ENCODE measurements around the gene MASP1. TPM values are rescaled to one million over a fixed set of nuclear protein-coding genes. Genes with fewer than 3 reads are reported as not detected.

MASP1 gene
- total RNA-seq, 2 experiments from 2014 or later = not detected

GRCh38 chr3:187196573-187197334 lies 94.8 kb downstream of the MASP1 start:
- peaks cover 5% of the 10 kb centered on the region for H3K4me1 Mint-ChIP-seq
- no peak overlapping the region for H3K4me3 Mint-ChIP-seq
- ATAC-seq (ENCODE audit: low read depth) (no peak), DNase-seq (no peak)
- POLR2A ChIA-PET = no interaction called here
- no peaks in the 10 kb centered on the region for H3K36me3 Mint-ChIP-seq
- no peak overlapping the region for H3K27ac Mint-ChIP-seq
- H3K27me3 Mint-ChIP-seq = peaks cover 25% of the 10 kb centered on the region
- no peaks in the 10 kb centered on the region for H3K9me3 Mint-ChIP-seq

GRCh38 chr3:187193181-187193580 lies 98.4 kb downstream of the MASP1 start:
- H3K27me3 Mint-ChIP-seq = peaks cover 32% of the 10 kb centered on the region
- DNase-seq = no peak

GRCh38 chr3:187191271-187191670 lies 100.3 kb downstream of the MASP1 start:
- ATAC-seq (ENCODE audit: low read depth) = no peak
- POLR2A ChIA-PET = no interaction called here
- Mint-ChIP-seq H3K36me3 (no peaks in the 10 kb centered on the region), H3K4me3 (no peak overlapping the region), H3K9me3 (no peaks in the 10 kb centered on the region), H3K27ac (no peak overlapping the region), H3K27me3 (peaks cover 35% of the 10 kb centered on the region), H3K4me1 (peaks cover 6% of the 10 kb centered on the region)
- no peak for DNase-seq

More at GRCh38 chr3:187193181-187193580, 98.4 kb downstream of the MASP1 start:
- Mint-ChIP-seq H3K36me3 (no peaks in the 10 kb centered on the region), H3K27ac (no peak overlapping the region), H3K4me1 (peaks cover 5% of the 10 kb centered on the region), H3K9me3 (no peaks in the 10 kb centered on the region), H3K4me3 (no peak overlapping the region)
- POLR2A ChIA-PET = no interaction called here
- no peak for ATAC-seq (ENCODE audit: low read depth)

- no peaks in the 10 kb centered on the region for H3K9me3 Mint-ChIP-seq
- no peak overlapping the region for H3K4me3 Mint-ChIP-seq
- DNase-seq (no peak), ATAC-seq (ENCODE audit: low read depth) (no peak)
- H3K4me1 Mint-ChIP-seq = peaks cover 6% of the 10 kb centered on the region
- H3K27ac Mint-ChIP-seq = no peak overlapping the region
- H3K36me3 Mint-ChIP-seq = no peaks in the 10 kb centered on the region
- POLR2A ChIA-PET = no interaction called here
- peaks cover 32% of the 10 kb centered on the region for H3K27me3 Mint-ChIP-seq
Measured at GRCh38 chr3:187188931-187189330, 102.6 kb downstream of the MASP1 start.

GRCh38 chr3:187186801-187187421 lies 104.6 kb downstream of the MASP1 start:
- H3K4me1 Mint-ChIP-seq = peaks cover 7% of the 10 kb centered on the region
- no peak overlapping the region for H3K4me3 Mint-ChIP-seq
- ATAC-seq (ENCODE audit: low read depth) (no peak), DNase-seq (no peak)
- peaks cover 21% of the 10 kb centered on the region for H3K27me3 Mint-ChIP-seq
- H3K36me3 Mint-ChIP-seq = no peaks in the 10 kb centered on the region
- H3K27ac Mint-ChIP-seq = no peak overlapping the region
- no peaks in the 10 kb centered on the region for H3K9me3 Mint-ChIP-seq
- POLR2A ChIA-PET = no interaction called here

- H3K36me3 Mint-ChIP-seq = no peaks in the 10 kb centered on the region
- DNase-seq (no peak), ATAC-seq (ENCODE audit: low read depth) (no peak)
- H3K4me3 Mint-ChIP-seq = no peak overlapping the region
- H3K27ac Mint-ChIP-seq = no peak overlapping the region
- H3K4me1 Mint-ChIP-seq = peaks cover 7% of the 10 kb centered on the region
- H3K9me3 Mint-ChIP-seq = no peaks in the 10 kb centered on the region
- POLR2A ChIA-PET = no interaction called here
- H3K27me3 Mint-ChIP-seq = peaks cover 18% of the 10 kb centered on the region
Measured at GRCh38 chr3:187186375-187186774, 105.2 kb downstream of the MASP1 start.

- Mint-ChIP-seq H3K4me1 (peaks cover 7% of the 10 kb centered on the region), H3K27me3 (peaks cover 12% of the 10 kb centered on the region), H3K36me3 (no peaks in the 10 kb centered on the region), H3K9me3 (no peaks in the 10 kb centered on the region), H3K27ac (no peak overlapping the region), H3K4me3 (no peak overlapping the region)
- POLR2A ChIA-PET = no interaction called here
- ATAC-seq (ENCODE audit: low read depth) (no peak), DNase-seq (no peak)
Measured at GRCh38 chr3:187185759-187186158, 105.8 kb downstream of the MASP1 start.

Other genes with a start within 250 kb of the MASP1 start
- gene RPL39L, start 152.2 kb downstream of the MASP1 start, total RNA-seq = 10 to 100 TPM; 18.8 TPM
- not detected for gene RTP1, start 94.3 kb downstream of the MASP1 start, total RNA-seq
- 10 to 100 TPM; 16.9 to 17.1 TPM for gene RTP4, start 76.6 kb upstream of the MASP1 start, total RNA-seq